Neuron (in vitro differentiated cells): ENCODE measurements around the gene MIP.
A peak's percentile ranks its signal among the peaks of the same experiment; 100 is the strongest.
"Not testable (repeated sequence)": the region's sequence is repeated elsewhere in the genome, so short reads cannot be mapped to it uniquely, and the experiment has no call there.

Source experiments
- H2AFZ ChIP-seq: one replicate; pipeline ENCODE4 v1.6.1; 2013; ENCODE audit warnings: low read depth, mild to moderate bottlenecking, inconsistent platforms, low read length, moderate library complexity
- H3K27me3 ChIP-seq: one replicate; pipeline ENCODE4 v1.6.1; 2013; ENCODE audit warnings: low read length; ENCODE audit not compliant: insufficient read depth
- H3K36me3 ChIP-seq: one replicate; pipeline ENCODE4 v1.6.1; 2013; ENCODE audit warnings: low read length; ENCODE audit not compliant: insufficient read depth
- H3K4me1 ChIP-seq: one replicate; pipeline ENCODE4 v1.6.1; 2013; ENCODE audit warnings: low read length; ENCODE audit not compliant: insufficient read depth
- H3K4me3 ChIP-seq: 2 replicates; pipeline ENCODE4 v1.5.1; 2013; ENCODE audit warnings: mild to moderate bottlenecking, low read length, moderate library complexity
- H3K9me3 ChIP-seq: one replicate; pipeline ENCODE4 v1.6.1; 2013; ENCODE audit warnings: low read length

Gene MIP

GRCh38 chr12:56449622-56449984 lies 4.9 kb downstream of the MIP start:
- peak overlapping the region; percentile 88 for H2AFZ ChIP-seq
- H3K36me3 ChIP-seq: no peaks in the 10 kb centered on the region
- H3K9me3 ChIP-seq: peaks cover 2% of the 10 kb centered on the region
- H3K4me1 ChIP-seq: peaks cover 8% of the 10 kb centered on the region
- H3K4me3 ChIP-seq: peak overlapping the region; percentile 98
- no peaks in the 10 kb centered on the region for H3K27me3 ChIP-seq

GRCh38 chr12:56448860-56449621 lies 5.4 kb downstream of the MIP start, which contains the start of gene TIMELESS:
TIMELESS (minus strand) TSS chr12:56449426; CDS start chr12:56434170, 15,256 bp downstream.
- H3K4me1 ChIP-seq: peaks cover 8% of the 10 kb centered on the region
- peaks cover 2% of the 10 kb centered on the region for H3K9me3 ChIP-seq

DNA sequence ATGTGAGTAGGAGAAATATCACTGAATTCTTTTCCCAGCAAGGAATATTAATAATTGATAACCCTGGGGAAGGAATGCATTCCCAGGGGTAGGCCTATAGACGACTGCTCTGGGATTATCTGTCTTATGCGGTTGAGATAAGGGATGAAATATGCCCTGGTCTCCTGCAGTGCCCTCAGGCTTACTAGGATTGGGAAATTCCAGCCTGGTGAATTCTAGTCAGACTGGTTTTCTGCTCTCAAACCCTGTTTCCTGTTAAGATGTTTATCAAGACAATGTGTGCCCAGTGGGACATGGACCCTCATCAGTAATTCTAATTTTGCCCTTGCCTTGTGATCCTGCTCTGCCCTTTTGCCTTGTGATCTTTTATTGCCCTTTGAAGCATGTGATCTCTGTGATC lies 11.2 kb downstream of the MIP start:
- H3K9me3 ChIP-seq, H3K27me3 ChIP-seq, H3K36me3 ChIP-seq, H3K4me3 ChIP-seq, H2AFZ ChIP-seq, H3K4me1 ChIP-seq: not testable (repeated sequence)

More at GRCh38 chr12:56448860-56449621, 5.4 kb downstream of the MIP start, which contains the start of gene TIMELESS:
- H2AFZ ChIP-seq: peak within 1 kb of the TSS; percentile 88
- H3K27me3 ChIP-seq: no peaks in the 10 kb centered on the region
- no peaks in the 10 kb centered on the region for H3K36me3 ChIP-seq
- H3K4me3 ChIP-seq: peak within 1 kb of the TSS; percentile 98

GRCh38 chr12:56437430-56438176 lies 16.9 kb downstream of the MIP start:
- Histone ChIP-seq H2AFZ (no peak overlapping the region), H3K4me1 (peaks cover 5% of the 10 kb centered on the region), H3K4me3 (no peak overlapping the region), H3K9me3 (peaks cover 3% of the 10 kb centered on the region), H3K36me3 (peaks cover 13% of the 10 kb centered on the region), H3K27me3 (no peaks in the 10 kb centered on the region)

GRCh38 chr12:56434828-56435227 lies 19.6 kb downstream of the MIP start:
- Histone ChIP-seq H2AFZ (no peak overlapping the region), H3K27me3 (no peaks in the 10 kb centered on the region), H3K36me3 (peaks cover 33% of the 10 kb centered on the region), H3K4me3 (no peak overlapping the region), H3K9me3 (peaks cover 3% of the 10 kb centered on the region), H3K4me1 (peaks cover 5% of the 10 kb centered on the region)

DNA sequence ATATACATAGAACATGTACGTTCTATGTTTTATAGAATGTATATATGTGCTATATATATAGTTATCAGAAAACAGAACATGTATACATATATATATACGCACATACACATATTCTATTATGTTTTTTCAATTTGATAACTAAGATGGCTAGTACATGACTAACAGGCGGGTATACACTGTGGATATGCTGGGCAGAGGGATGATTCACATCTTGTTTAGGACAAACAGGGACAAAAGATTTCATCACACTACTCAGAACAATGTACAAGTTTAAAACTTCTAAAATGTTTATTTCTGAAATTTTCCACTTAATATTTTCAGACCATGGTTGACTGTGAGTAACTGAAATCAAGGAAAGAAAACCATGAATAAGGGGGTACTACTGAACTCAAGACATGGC lies 22.6 kb downstream of the MIP start:
- peaks cover 58% of the 10 kb centered on the region for H3K36me3 ChIP-seq

DNA sequence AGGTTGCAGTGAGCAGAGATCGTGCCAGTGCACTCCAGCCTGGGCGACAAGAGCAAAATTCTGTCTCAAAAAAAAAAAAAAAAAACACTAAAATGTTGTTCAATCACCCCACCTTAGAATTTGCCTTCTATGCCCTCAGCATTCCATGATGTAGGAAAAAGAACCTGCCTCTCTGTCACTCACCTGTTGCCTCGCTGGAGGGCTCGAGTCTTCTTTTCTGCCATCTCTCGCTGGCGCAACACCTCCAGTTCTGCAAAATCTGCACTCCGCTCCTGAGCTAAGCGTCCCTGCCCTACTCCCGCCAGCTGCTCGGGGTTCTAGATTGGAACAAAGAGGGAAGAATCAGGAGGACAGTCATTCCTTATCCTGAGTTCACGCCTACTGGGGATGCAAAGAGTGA lies 23.2 kb downstream of the MIP start:
- H3K4me1 ChIP-seq: no peaks in the 10 kb centered on the region
- H3K27me3 ChIP-seq: no peaks in the 10 kb centered on the region
- peaks cover 60% of the 10 kb centered on the region for H3K36me3 ChIP-seq
- H3K4me3 ChIP-seq: no peak overlapping the region
- H2AFZ ChIP-seq: no peak overlapping the region
- H3K9me3 ChIP-seq: peaks cover 3% of the 10 kb centered on the region

More for the DNA sequence above, 22.6 kb downstream of the MIP start:
- no peak overlapping the region for H2AFZ ChIP-seq
- H3K9me3 ChIP-seq: peaks cover 3% of the 10 kb centered on the region
- no peaks in the 10 kb centered on the region for H3K4me1 ChIP-seq
- H3K4me3 ChIP-seq: no peak overlapping the region
- no peaks in the 10 kb centered on the region for H3K27me3 ChIP-seq

- no peak overlapping the region for H3K4me3 ChIP-seq
- H3K4me1 ChIP-seq: no peaks in the 10 kb centered on the region
- peaks cover 84% of the 10 kb centered on the region for H3K36me3 ChIP-seq
- no peaks in the 10 kb centered on the region for H3K27me3 ChIP-seq
- no peak overlapping the region for H2AFZ ChIP-seq
- no peaks in the 10 kb centered on the region for H3K9me3 ChIP-seq
Measured at GRCh38 chr12:56425940-56426438, 28.5 kb downstream of the MIP start.

GRCh38 chr12:56425193-56425592 lies 29.3 kb downstream of the MIP start:
- no peak overlapping the region for H3K4me3 ChIP-seq
- H3K27me3 ChIP-seq: no peaks in the 10 kb centered on the region
- no peaks in the 10 kb centered on the region for H3K9me3 ChIP-seq
- no peak overlapping the region for H2AFZ ChIP-seq
- H3K36me3 ChIP-seq: peaks cover 86% of the 10 kb centered on the region
- H3K4me1 ChIP-seq: no peaks in the 10 kb centered on the region

DNA sequence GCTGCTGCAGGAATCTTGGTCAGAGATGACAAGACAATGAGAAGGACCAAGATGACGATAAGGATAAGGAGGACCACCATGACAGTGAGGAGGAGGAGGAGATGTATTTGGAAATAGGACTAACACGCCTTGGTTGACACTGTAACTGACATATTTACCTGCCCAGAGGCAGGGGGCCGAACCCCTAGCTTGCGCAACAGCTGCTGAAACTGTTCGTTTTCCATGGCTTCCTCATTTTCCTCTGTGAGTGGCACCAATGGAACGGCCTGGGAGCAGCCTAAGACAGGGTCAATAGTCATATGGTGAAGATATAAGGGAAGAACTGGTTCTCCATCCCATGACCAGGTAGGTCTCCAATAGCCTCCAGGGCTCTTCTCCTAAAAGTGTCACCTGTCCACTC lies 34.0 kb downstream of the MIP start:
- peaks cover 85% of the 10 kb centered on the region for H3K36me3 ChIP-seq
- H3K4me1 ChIP-seq: no peaks in the 10 kb centered on the region
- no peaks in the 10 kb centered on the region for H3K27me3 ChIP-seq
- H2AFZ ChIP-seq: no peak overlapping the region
- H3K4me3 ChIP-seq: no peak overlapping the region
- H3K9me3 ChIP-seq: no peaks in the 10 kb centered on the region

GRCh38 chr12:56417739-56418138 lies 36.7 kb downstream of the MIP start:
- Histone ChIP-seq H2AFZ (no peak overlapping the region), H3K9me3 (no peaks in the 10 kb centered on the region), H3K4me3 (no peak overlapping the region), H3K27me3 (no peaks in the 10 kb centered on the region), H3K4me1 (no peaks in the 10 kb centered on the region), H3K36me3 (peaks cover 74% of the 10 kb centered on the region)

DNA sequence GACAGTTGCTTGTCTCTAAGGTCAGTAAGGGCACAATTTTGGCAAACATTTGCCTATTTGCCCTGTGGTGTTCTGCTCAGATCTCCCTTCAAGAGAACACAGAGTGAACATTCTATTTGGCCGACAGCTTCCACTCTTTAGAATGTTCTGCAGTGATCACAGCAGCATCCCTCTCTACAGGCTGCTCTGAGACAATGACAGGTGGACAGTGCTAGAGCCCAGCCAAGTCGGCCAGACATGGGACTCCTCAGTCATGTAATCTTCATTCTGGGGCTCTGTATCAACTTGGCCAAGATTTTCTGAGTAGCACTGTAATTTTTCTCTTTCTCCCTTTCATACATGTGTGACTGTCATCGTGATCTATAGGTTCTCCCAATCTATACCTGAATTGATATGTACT lies 40.1 kb downstream of the MIP start:
- Histone ChIP-seq H3K4me3 (no peak overlapping the region), H3K27me3 (no peaks in the 10 kb centered on the region), H3K36me3 (peaks cover 42% of the 10 kb centered on the region), H2AFZ (no peak overlapping the region), H3K9me3 (no peaks in the 10 kb centered on the region), H3K4me1 (no peaks in the 10 kb centered on the region)

DNA sequence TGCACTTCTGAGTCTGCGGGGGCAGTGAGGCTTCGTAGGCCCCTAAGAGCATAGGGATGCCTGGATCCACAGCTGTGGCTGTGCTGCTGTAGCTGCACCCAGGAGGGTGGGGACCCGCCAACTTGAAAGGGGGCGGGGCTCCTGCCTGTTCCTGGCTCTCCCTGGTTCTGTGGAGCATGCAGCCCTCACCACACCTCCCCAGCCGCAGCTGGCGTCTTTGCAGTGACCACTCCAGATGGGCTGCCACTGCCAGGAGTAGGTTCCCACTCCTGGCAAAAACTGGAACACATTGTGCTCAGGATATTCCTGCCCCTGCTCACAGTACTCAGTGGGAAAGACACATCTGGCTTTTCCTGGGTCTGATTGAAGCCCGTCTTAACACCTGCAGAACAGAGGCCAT lies 41.1 kb downstream of the MIP start:
- Histone ChIP-seq H2AFZ (no peak overlapping the region), H3K4me1 (no peaks in the 10 kb centered on the region), H3K27me3 (no peaks in the 10 kb centered on the region), H3K4me3 (no peak overlapping the region), H3K36me3 (peaks cover 36% of the 10 kb centered on the region), H3K9me3 (no peaks in the 10 kb centered on the region)
